Skeletal muscle satellite cell (primary cell): ENCODE measurements around the gene CA11.
"Not testable (repeated sequence)": the region's sequence is repeated elsewhere in the genome, so short reads cannot be mapped to it uniquely, and the experiment has no call there.

Experiments used
- H3K27me3 ChIP-seq: 2 replicates; pipeline ENCODE4 v1.7.0; 2013; ENCODE audit warnings: low read length; ENCODE audit not compliant: control insufficient read depth, insufficient read depth
- H3K36me3 ChIP-seq: 2 replicates; pipeline ENCODE4 v1.7.0; 2013; ENCODE audit warnings: mild to moderate bottlenecking, control low read depth, low read length; ENCODE audit not compliant: insufficient read depth
- H3K4me1 ChIP-seq: 2 replicates; pipeline ENCODE4 v1.7.0; 2013; ENCODE audit warnings: low read length; ENCODE audit not compliant: control insufficient read depth, insufficient read depth
- H3K4me2 ChIP-seq: 2 replicates; pipeline ENCODE4 v1.7.0; 2013; ENCODE audit warnings: mild to moderate bottlenecking, low read length
- H3K4me3 ChIP-seq: 2 replicates; pipeline ENCODE4 v1.7.0; 2013; ENCODE audit warnings: low read length
- H3K9ac ChIP-seq: 2 replicates; pipeline ENCODE4 v1.7.0; 2013; ENCODE audit warnings: mild to moderate bottlenecking, low read depth, low read length, moderate library complexity
- H3K9me3 ChIP-seq: replicated peaks from 2 replicates; pipeline ENCODE4 v1.7.0; 2013; ENCODE audit warnings: mild to moderate bottlenecking, control low read depth, low read length

The CA11 gene

DNA sequence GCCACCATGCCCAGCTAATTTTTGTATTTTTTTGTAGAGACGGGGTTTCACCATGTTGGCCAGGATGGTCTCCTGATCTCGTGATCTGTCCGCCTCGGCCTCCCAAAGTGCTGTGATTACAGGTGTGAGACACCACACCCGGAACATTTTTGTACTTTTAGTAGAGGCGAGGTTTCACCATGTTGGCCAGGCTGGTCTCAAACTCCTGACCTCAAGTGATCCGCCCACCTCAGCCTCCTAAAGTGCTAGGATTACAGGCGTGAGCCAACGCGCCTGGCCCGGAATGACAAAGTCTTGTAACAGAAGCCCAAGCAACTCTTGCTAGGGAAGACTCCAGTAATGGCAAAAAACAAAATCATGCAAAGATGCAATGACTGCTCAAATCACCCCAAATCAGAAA is 13.7 kb downstream of the CA11 start:
- not testable (repeated sequence) for H3K4me3 ChIP-seq, H3K9ac ChIP-seq, H3K4me2 ChIP-seq, H3K9me3 ChIP-seq, H3K27me3 ChIP-seq, H3K36me3 ChIP-seq
- H3K4me1 ChIP-seq: peaks cover 55% of the 10 kb centered on the region

DNA sequence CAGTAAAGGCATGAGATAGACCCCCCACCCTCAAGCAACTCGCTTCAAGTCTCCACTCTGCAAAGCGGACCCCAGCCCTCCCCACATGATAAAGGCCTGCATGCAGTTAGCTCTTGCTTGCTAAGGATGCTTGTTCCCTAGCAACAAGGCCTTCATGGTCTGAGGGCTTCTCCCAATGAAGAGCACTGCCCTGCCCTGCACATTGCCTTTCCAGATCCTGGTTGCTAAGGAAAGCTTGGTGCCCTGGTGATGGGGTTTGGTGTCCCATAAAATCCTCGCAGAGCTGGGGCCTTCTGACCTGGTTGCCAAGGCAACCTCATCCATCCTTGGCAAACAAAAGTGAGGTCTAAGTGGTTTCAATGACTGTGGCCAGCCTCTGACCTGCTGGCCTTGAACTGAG is 14.8 kb downstream of the CA11 start:
- Histone ChIP-seq H3K4me1 (peaks cover 49% of the 10 kb centered on the region), H3K9me3 (no peaks in the 10 kb centered on the region), H3K27me3 (no peaks in the 10 kb centered on the region), H3K4me2 (no peak overlapping the region), H3K9ac (no peak overlapping the region), H3K4me3 (no peak overlapping the region), H3K36me3 (no peaks in the 10 kb centered on the region)

DNA sequence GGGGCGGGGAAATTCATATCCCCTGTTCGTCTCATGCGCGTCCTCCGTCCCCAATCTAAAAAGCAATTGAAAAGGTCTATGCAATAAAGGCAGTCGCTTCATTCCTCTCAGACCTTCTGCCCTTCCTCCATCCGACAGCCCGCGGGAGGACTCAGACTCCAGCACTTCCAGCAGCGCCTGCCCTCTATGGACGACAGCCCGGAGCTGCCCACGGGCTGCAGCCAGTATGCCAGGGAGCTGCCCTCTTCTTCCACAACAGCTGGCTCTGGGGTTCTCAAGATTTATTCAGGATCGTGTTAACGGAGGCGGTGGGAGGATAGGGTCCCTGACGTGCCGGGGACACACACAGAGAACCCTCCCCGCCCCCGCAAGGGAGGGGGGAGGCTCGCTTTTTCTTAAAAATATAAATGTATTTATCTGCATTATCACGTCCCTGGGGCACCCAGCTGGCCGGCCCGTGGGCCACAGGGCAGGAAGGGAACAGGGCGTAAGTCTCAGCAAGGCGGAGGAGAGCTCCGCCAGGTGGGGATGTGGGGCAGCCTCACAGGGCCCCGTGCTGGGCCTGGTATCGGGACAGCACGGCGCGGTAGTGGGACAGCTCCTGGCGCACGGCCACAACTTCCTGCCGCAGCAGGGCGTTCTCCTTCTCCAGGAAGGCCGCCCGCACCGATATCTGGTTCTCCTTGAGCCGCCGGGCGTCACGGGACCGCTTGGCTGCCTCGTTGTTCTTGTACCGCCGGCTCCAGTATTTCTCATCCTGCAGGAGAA is 15.5 kb downstream of the CA11 start:
- no peaks in the 10 kb centered on the region for H3K36me3 ChIP-seq
- H3K4me1 ChIP-seq: peaks cover 43% of the 10 kb centered on the region
- H3K9me3 ChIP-seq: no peaks in the 10 kb centered on the region
- peak overlapping the region; percentile 42 for H3K9ac ChIP-seq
- H3K4me2 ChIP-seq: peak overlapping the region; percentile 72
- peak overlapping the region; percentile 47 for H3K4me3 ChIP-seq
- no peaks in the 10 kb centered on the region for H3K27me3 ChIP-seq

DNA sequence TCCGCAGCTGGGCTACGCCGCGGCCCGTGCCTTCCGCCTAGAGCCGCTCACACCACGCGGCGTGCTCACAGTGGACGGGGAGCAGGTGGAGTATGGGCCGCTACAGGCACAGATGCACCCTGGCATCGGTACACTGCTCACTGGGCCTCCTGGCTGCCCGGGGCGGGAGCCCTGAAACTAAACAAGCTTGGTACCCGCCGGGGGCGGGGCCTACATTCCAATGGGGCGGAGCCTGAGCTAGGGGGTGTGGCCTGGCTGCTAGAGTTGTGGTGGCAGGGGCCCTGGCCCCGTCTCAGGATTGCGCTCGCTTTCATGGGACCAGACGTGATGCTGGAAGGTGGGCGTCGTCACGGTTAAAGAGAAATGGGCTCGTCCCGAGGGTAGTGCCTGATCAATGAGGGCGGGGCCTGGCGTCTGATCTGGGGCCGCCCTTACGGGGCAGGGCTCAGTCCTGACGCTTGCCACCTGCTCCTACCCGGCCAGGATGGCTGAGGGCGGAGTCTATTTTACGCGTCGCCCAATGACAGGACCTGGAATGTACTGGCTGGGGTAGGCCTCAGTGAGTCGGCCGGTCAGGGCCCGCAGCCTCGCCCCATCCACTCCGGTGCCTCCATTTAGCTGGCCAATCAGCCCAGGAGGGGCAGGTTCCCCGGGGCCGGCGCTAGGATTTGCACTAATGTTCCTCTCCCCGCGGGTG is 16.2 kb downstream of the CA11 start:
- Histone ChIP-seq H3K4me3 (peak overlapping the region; percentile 47), H3K9ac (no peak overlapping the region), H3K4me2 (peak overlapping the region; percentile 72), H3K4me1 (peaks cover 37% of the 10 kb centered on the region), H3K36me3 (peaks cover 4% of the 10 kb centered on the region), H3K27me3 (no peaks in the 10 kb centered on the region), H3K9me3 (no peaks in the 10 kb centered on the region)

DNA sequence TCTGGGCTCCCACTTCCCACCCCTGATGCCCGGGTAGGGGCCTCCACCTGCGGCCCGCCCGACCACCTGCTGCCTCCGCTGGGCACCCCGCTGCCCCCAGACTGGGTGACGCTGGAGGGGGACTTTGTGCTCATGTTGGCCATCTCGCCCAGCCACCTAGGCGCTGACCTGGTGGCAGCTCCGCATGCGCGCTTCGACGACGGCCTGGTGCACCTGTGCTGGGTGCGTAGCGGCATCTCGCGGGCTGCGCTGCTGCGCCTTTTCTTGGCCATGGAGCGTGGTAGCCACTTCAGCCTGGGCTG is 16.7 kb downstream of the CA11 start:
- no peak overlapping the region for H3K4me3 ChIP-seq
- peaks cover 37% of the 10 kb centered on the region for H3K4me1 ChIP-seq
- H3K27me3 ChIP-seq: no peaks in the 10 kb centered on the region
- no peak overlapping the region for H3K4me2 ChIP-seq
- peaks cover 4% of the 10 kb centered on the region for H3K36me3 ChIP-seq
- no peak overlapping the region for H3K9ac ChIP-seq
- H3K9me3 ChIP-seq: no peaks in the 10 kb centered on the region

DNA sequence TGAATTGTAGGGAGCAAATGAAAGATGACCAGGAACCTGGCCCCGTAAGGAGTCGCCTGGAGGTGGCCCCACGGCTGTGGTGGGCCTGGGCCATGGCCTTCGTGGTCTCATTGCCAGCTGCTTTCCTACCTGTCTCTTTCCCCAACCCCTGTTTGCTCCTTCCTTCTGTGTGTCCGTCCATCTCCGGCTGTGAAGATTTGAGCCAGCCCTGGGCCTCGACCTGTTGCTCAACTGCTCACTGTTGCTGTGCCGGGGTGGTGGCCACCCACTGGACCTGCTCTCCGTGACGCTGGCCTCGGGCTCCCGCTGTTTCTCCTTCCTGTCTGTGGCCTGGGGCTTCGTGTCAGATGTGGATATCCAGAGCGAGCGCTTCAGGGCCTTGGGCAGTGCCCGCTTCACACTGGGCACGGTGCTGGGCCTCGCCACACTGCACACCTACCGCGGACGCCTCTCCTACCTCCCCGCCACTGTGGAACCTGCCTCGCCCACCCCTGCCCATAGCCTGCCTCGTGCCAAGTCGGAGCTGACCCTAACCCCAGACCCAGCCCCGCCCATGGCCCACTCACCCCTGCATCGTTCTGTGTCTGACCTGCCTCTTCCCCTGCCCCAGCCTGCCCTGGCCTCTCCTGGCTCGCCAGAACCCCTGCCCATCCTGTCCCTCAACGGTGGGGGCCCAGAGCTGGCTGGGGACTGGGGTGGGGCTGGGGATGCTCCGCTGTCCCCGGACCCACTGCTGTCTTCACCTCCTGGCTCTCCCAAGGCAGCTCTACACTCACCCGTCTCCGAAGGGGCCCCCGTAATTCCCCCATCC is 17.3 kb downstream of the CA11 start:
- Histone ChIP-seq H3K4me3 (no peak overlapping the region), H3K9ac (no peak overlapping the region), H3K27me3 (no peaks in the 10 kb centered on the region), H3K36me3 (peaks cover 4% of the 10 kb centered on the region), H3K4me2 (no peak overlapping the region), H3K4me1 (peaks cover 35% of the 10 kb centered on the region), H3K9me3 (no peaks in the 10 kb centered on the region)

DNA sequence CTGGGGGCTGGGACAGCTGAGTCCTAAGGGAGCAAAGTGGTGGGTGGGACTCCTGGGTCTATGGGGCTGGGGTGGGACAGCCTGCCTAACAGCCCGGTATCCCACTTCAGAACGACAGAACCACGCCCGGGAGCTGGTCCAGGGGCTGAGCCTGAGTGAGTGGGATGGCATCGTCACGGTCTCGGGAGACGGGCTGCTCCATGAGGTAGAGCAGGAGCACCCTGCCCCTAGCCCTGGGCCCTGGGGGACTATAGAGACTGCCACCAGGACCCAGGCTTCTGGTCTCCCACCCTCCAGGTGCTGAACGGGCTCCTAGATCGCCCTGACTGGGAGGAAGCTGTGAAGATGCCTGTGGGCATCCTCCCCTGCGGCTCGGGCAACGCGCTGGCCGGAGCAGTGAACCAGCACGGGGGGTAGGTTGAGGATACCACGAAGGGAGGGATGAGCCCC is 18.1 kb downstream of the CA11 start:
- H3K36me3 ChIP-seq: peaks cover 4% of the 10 kb centered on the region
- H3K9ac ChIP-seq: no peak overlapping the region
- no peaks in the 10 kb centered on the region for H3K9me3 ChIP-seq
- no peak overlapping the region for H3K4me3 ChIP-seq
- H3K4me1 ChIP-seq: peaks cover 34% of the 10 kb centered on the region
- H3K4me2 ChIP-seq: no peak overlapping the region
- H3K27me3 ChIP-seq: no peaks in the 10 kb centered on the region

DNA sequence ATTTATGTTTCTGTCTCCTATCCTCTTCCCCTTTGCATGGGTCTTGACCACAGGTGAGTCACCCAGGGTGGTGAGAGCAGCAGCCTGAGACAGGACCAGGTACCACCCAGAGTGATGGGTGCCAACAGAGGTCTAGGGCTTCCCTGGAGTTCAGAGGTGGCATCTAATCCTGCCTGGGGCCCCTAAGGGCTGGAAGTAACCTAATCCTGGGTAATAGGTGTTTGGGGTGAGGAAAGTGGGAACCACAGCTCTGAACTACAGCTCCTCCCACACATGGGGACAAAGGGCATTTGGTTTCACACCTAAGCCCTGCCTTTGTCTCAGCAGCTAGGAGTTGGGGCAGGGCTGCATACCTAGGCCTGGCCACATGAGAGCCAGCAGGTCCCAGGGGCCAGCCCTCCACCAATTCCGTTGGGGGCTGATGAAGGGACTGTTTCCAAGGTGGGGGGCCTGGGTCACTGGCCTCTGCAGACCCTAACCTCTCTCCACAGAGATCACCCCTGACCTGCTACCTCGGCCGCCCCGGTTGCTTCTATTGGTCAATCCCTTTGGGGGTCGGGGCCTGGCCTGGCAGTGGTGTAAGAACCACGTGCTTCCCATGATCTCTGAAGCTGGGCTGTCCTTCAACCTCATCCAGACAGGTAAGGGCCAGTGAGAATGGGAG is 18.7 kb downstream of the CA11 start:
- no peak overlapping the region for H3K4me3 ChIP-seq
- H3K27me3 ChIP-seq: no peaks in the 10 kb centered on the region
- H3K36me3 ChIP-seq: peaks cover 4% of the 10 kb centered on the region
- H3K9ac ChIP-seq: no peak overlapping the region
- H3K4me1 ChIP-seq: peaks cover 30% of the 10 kb centered on the region
- no peak overlapping the region for H3K4me2 ChIP-seq
- H3K9me3 ChIP-seq: no peaks in the 10 kb centered on the region

GRCh38 chr19:48625891-48626327 is 20.1 kb downstream of the CA11 start:
- Histone ChIP-seq H3K4me3 (no peak overlapping the region), H3K9me3 (no peaks in the 10 kb centered on the region), H3K36me3 (peaks cover 4% of the 10 kb centered on the region), H3K27me3 (no peaks in the 10 kb centered on the region), H3K4me2 (no peak overlapping the region), H3K4me1 (peaks cover 29% of the 10 kb centered on the region), H3K9ac (no peak overlapping the region)

DNA sequence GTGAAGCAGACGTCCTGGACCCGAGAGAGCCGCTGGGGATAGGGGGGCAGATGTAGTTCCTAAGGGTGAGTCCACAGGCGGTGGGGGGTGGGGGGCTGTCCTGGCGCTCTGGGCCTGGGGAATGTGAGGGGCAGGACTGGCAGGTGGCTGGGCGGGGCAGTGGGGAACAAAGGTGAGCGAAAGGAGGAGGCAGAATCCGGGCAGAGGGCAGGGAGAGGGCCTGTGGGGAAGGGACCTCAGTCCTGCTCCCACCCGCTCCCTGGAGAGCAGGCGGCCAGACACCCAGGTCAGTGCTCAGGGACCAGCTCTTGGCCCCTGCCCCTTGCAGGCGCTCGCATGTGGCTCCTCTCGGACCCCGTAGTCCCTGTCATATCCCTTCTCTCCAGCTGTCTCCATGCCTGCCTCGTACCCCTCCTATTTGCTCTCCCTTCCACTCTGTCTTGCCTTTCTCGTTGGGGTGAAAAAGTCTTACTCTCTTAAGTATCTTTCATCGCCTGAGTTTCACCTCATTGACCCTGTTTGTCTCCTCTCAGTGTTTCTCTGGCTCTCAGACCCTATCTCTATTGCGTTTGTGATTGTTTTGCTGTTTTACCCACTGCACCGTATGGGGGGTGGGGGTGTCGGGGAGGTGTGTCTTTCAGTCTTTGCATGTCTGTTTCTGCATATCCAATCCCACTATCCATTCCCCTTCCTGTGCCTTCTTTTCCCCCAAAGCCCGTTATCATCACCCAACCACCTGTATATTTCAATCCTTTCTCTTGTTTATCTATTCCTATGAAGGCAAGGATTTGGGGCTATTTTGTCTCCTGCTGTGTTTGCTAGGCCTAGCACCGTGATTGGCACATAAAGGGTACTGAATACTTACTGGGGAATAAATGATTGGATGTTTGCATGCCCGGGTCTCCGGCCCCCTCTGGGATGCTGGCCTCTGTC is 20.9 kb downstream of the CA11 start:
- Histone ChIP-seq H3K4me3 (peak overlapping the region; percentile 76), H3K36me3 (peaks cover 4% of the 10 kb centered on the region), H3K9me3 (no peaks in the 10 kb centered on the region), H3K27me3 (no peaks in the 10 kb centered on the region), H3K4me2 (peak overlapping the region; percentile 94), H3K4me1 (peaks cover 24% of the 10 kb centered on the region), H3K9ac (peak overlapping the region; percentile 78)
